ENCODE results near the gene PRM1. TPM values are rescaled to one million over a fixed set of nuclear protein-coding genes. Genes with fewer than 3 reads are reported as not detected.

The PRM1 gene
- total RNA-seq: not detected
- long read RNA-seq: 0 reads

- ATAC-seq (no peak), DNase-seq (ENCODE audit: missing footprints) (no peak)
- intact Hi-C loops (cut with DNase I): no loop called here
Measured at GRCh38 chr16:11280616-11281522, at the start of gene PRM1. Gene PRM1, minus strand, starts transcription at chr16:11281330. Its CDS starts 92 bp downstream, at chr16:11281238.

DNA sequence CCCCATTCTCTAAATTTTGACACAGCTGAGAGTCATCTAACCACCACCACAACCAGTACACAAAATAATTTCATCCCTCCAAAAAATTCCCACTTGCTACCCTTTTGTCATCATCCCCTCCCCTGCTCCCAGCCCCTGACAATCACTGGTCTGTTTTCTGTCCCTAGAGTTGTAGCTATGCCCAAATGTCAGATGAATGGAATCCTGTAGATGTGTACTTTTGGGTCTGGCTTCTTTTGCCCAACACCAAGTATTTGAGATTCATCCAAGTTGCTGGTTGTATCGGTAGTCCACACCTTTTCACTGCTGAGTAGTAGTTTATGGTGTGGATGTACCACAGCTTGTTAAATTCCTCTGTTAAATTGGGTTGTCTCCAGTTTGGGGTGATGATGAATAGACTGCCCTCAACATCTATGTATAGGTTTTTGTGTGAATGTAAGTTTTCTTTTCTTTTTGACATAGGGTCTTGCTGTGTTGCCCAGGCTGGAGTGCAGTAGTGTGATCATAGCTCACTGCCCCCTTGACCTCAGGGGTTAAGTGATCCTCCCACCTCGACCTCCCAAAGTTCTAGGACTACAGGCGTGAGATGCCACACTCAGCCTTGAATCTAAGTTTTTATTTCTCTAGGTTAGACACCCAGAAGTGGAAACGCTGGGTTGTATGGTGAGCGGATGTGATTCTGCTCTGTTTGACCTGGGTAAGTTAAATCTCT, 49.6 kb upstream of the PRM1 start:
- ATAC-seq (no peak), DNase-seq (ENCODE audit: missing footprints) (no peak)
- intact Hi-C loops (cut with DNase I): no loop called here

DNA sequence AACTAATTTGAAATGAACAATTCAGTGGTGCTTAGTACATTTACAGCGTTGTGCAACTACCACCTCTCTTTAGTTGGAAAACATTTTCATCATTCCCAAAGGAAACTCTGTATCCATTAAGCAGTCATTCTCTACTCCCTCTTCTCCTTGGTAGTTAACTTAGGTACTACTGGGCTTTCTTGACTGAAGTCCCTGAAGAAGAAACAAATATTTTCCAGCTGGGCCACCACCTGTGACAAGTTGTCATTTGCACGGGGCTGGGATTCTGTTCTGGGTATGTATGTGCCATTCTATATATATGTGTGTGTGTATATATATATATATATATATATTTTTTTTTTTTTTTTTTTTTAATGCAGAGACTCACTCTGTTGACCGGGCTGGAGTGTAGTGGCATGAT, 48.8 kb upstream of the PRM1 start:
- no peak for ATAC-seq
- intact Hi-C loops (cut with DNase I): no loop called here
- no peak for DNase-seq (ENCODE audit: missing footprints)

DNA sequence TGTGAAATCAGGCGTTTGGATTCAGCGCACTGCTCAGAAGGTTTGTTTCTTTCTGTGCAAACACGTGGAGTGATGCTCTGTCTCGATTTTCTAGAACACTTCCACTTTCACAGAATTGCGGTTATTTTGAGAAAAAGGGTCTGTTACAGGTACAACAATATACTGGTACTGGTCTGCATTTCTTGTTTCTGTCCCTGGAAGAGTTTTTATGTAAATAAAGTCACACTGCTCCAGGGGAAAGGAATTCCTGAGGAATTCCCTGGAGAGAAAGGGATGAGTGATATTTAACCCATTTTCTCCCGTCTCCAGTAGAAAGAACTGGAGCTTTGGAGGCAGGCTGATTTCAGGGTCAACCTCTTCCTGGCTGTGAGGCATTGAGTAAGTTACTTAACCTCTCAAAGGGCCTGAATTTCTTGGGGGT, 48.0 kb upstream of the PRM1 start:
- intact Hi-C loops (cut with DNase I): no loop called here
- ATAC-seq (no peak), DNase-seq (ENCODE audit: missing footprints) (no peak)

DNA sequence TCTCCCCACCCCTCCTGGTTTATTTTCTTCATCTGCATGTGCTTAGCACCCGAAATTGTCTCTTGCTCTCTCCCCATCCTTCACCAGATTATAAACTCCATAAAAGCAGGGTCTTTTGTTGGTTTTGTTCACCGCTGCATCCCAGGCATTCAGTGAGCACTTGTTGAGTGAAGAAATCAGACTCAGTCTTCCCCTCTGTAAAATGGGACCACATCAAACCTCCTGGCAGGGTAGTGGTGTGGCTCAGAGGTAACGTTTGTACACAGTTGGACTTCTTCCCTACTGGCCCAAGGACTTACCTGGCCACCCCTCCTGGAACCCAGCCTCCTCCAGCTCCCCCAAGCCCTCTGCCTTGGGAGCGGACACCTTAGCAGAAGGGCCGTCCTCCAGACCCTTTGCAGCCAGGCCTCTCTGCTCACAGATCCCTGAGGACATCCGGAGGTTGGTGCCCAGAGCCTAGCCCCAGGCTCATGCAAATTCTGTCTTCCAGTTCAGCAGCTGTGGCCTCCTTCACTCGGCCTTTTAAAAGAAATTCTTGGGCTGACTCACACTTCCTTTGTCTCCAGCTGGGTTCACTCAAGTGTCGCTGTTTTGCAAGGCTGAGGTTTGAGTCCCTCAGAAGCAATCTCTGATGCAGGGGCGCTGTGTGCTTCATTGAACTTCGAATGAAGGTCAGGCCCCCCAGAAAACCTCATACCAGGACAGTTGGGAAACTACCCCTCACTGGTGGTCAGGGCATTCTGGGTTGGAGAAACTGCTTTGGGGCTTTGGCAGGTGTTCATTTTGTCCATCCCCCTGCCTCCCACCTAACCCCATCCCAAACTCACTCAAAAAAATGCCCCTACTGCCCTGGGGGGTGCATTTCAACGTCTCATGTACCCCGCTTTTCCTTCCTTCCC, 47.3 kb upstream of the PRM1 start:
- peak; percentile 84 for DNase-seq (ENCODE audit: missing footprints)
- ATAC-seq: peak; percentile 88
- intact Hi-C loops (cut with DNase I): no loop called here

- peak; percentile 40 for ATAC-seq
- intact Hi-C loops (cut with DNase I): no loop called here
- DNase-seq (ENCODE audit: missing footprints): no peak
Measured at GRCh38 chr16:11327277-11328171, 46.4 kb upstream of the PRM1 start.

DNA sequence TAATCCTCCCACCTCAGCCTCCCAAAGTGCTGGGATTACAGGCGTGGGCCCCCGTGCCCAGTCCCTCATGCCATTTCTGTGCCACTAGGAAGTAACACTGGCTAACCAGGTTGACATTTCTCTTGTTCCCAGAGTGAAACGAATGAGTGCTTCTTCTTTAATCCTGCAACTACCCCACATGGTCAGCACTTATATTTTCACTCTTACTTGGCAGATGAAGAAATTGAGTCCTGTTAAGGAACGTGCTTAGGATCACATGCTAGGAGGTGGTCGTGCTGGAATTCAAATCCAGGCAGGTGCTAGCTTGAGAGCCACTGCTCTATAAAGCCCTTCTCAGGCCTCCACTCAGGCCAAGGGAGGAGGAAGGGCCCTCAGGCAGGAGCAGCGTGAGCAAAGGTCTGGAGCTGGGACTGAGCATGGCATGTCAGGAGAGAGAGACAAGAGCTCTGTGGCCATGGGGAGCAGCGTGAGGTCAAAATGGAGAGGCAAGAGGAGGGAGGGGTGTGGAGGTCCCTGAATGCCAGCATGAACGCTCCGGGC, 45.7 kb upstream of the PRM1 start:
- no peak for DNase-seq (ENCODE audit: missing footprints)
- intact Hi-C loops (cut with DNase I): no loop called here

GRCh38 chr16:11326084-11326736, 45.1 kb upstream of the PRM1 start:
- intact Hi-C loops (cut with DNase I): no loop called here
- DNase-seq (ENCODE audit: missing footprints) (no peak), ATAC-seq (no peak)

More for the DNA sequence above, 45.7 kb upstream of the PRM1 start:
- ATAC-seq: no peak

DNA sequence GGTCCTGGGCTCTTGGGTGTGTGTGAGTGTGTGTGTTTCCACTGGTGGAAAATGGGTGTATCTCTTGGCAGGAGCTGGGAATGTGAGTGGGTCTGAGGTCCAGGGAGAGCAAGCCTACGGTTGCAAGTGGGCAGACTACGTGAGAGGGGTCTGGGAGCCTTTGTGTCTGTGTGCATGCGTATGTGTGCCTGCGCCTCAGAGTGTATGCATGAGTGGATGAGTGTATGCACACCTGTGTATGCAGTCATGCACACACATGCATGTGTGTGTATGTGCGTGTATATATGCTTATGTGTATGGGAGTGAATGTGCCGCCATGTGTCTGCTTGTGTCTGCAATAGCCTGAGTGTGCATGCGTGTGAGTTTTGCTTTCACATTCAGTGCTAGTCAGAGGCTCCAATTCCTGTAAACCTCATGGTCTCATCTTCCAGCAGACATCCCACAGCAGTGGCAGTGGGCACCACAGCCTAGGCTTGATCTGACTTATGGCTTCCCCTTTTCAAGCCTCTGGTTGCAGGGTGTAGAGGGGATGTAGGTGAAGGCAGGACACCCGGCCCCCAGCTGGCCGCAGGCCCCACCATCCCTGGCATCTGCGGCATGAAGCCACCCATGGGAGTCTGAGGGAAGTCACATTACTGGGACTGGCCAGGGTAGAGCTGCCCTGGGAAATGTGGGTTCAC, 44.4 kb upstream of the PRM1 start:
- intact Hi-C loops (cut with DNase I): no loop called here
- no peak for DNase-seq (ENCODE audit: missing footprints)
- no peak for ATAC-seq

GRCh38 chr16:11323551-11324336, 42.6 kb upstream of the PRM1 start:
- DNase-seq (ENCODE audit: missing footprints) (no peak), ATAC-seq (no peak)
- intact Hi-C loops (cut with DNase I): no loop called here

DNA sequence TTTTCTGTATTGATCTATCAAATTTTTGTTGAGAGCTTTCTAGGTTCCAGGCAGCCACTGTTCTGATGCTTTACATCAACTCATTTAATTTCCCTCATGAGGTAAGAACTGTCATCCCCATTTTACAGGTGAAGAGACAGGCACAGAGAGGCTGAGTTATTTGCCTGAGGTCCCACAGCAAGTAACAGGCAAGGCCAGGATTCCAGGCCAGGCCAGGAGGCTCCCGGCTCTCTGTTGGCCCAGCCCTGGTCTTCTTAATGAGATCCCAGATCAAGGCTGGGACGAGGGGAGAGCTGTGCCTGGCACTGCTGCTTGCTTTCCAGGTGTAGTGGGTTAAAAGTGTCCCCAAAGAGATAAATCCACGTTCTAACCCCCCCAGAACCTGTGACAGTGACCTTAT, 41.7 kb upstream of the PRM1 start:
- DNase-seq (ENCODE audit: missing footprints): no peak
- intact Hi-C loops (cut with DNase I): no loop called here
- ATAC-seq: no peak

DNA sequence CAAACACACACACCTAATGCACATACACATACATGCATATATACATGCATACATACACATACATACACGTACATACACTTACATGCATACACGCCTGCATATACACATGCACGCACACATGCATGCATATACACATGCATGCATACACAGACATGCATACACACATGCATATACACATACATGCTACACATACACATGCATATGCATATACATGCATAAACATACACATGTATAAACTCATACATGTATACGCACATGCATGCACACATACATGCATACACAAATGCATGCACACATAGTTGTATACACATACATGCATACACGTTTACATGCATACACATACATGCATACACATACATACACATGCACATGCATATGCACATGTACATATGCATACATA, 40.5 kb upstream of the PRM1 start:
- DNase-seq (ENCODE audit: missing footprints): no peak
- intact Hi-C loops (cut with DNase I): no loop called here
- ATAC-seq: no peak

GRCh38 chr16:11320170-11320569, 39.0 kb upstream of the PRM1 start:
- intact Hi-C loops (cut with DNase I): no loop called here
- DNase-seq (ENCODE audit: missing footprints) (no peak), ATAC-seq (no peak)

- ATAC-seq (no peak), DNase-seq (ENCODE audit: missing footprints) (no peak)
- intact Hi-C loops (cut with DNase I): no loop called here
Measured at GRCh38 chr16:11319529-11320146, 38.5 kb upstream of the PRM1 start.

GRCh38 chr16:11318817-11319216, 37.7 kb upstream of the PRM1 start:
- DNase-seq (ENCODE audit: missing footprints) (no peak), ATAC-seq (no peak)
- intact Hi-C loops (cut with DNase I): no loop called here

All from Right ventricle myocardium inferior (tissue), 1 donor.